HCT116 (cell line): ENCODE data around the gene KRTAP4-1. TPM values are rescaled to one million over a fixed set of nuclear protein-coding genes. Genes with fewer than 3 reads are reported as not detected.

Source experiments
- ATAC-seq: fragments of 200-7000 bp; cut with Tn5 transposase; 2 replicates; pipeline ENCODE4 v1.9.1; 2020; ENCODE audit warnings: mild to moderate bottlenecking, moderate library complexity
- BruUV-seq: library from RNA; stranded (reverse); fragments of 400-500 nt; replicated peaks from 2 replicates; lab custom pipeline; 2021; lab: Mats Ljungman, UMichigan
- CTCF ChIA-PET: fragments of 300-600 bp; sonication (Branson Sonifier 250); formaldehyde crosslinking; loops from one replicate; lab custom pipeline; 2021; ENCODE audit warnings: antibody characterized with exemption; lab: Charles Lee
- POLR2A ChIA-PET: fragments of 300-600, 350-600 bp; sonication (Branson Sonifier 250); formaldehyde crosslinking; loops from one replicate; lab custom pipeline; 2021; ENCODE audit warnings: antibody characterized with exemption; lab: Charles Lee
- RAD21 ChIA-PET, 2 experiments: fragments of 300-600 bp; sonication (Branson Sonifier 250); formaldehyde crosslinking; loops; one replicate each; lab custom pipeline; 2023; ENCODE audit warnings: low total read pairs in 2 of 2; ENCODE audit not compliant: uncharacterized antibody in 2 of 2, unreplicated experiment in 2 of 2, low non-redundant PET in 1 of 2; lab: Charles Lee
- DNase-seq: peaks from one replicate; pipeline ENCODE4 v3.0.0-alpha.2; 2010; ENCODE audit warnings: low read depth, low spot score
- H2AFZ ChIP-seq: fragments of 200-600 bp; shearing (Covaris generic), sonication (generic); 2 replicates; pipeline ENCODE4 v1.6.1; 2017; ENCODE audit warnings: low read depth, mixed run types, mixed read lengths, antibody characterized with exemption, low read length; ENCODE audit not compliant: poor library complexity, severe bottlenecking
- H3K27ac ChIP-seq: 2 replicates; pipeline ENCODE4 v1.5.1; 2012; ENCODE audit warnings: low read depth, low read length
- H3K27me3 ChIP-seq: fragments of 200-600 bp; sonication (generic); 2 replicates; pipeline ENCODE4 v1.6.1; 2016; ENCODE audit warnings: mixed run types, low read length, mixed read lengths; ENCODE audit not compliant: insufficient read depth
- H3K36me3 ChIP-seq, 2 experiments: fragments of 200-500 bp in 1 of 2; fragments of 200-600 bp in 1 of 2; sonication (Bioruptor generic) in 1 of 2; sonication (generic) in 1 of 2; 2 replicates each; pipeline versions ENCODE4 v1.5.1 to v1.6.1; 2014 to 2016; ENCODE audit warnings: low read length in 2 of 2, inconsistent platforms in 1 of 2, mixed read lengths in 1 of 2, mixed run types in 1 of 2; ENCODE audit not compliant: insufficient read depth in 2 of 2, control insufficient read depth in 1 of 2
- H3K4me1 ChIP-seq, 2 experiments: fragments of 200-600 bp in 1 of 2; sonication (generic) in 1 of 2; 2 replicates each; pipeline versions ENCODE4 v1.5.1 to v1.6.1; 2012 to 2017; ENCODE audit warnings: low read length in 2 of 2, inconsistent platforms in 1 of 2, mild to moderate bottlenecking in 1 of 2, mixed read lengths in 1 of 2, mixed run types in 1 of 2, moderate library complexity in 1 of 2; ENCODE audit not compliant: insufficient read depth in 2 of 2, control insufficient read depth in 1 of 2
- H3K4me2 ChIP-seq: fragments of 200-600 bp; sonication (generic); 2 replicates; pipeline ENCODE4 v1.6.1; 2017; ENCODE audit warnings: mixed run types, low read length, mixed read lengths
- H3K4me3 ChIP-seq, 2 experiments: fragments of 200-600 bp in 1 of 2; sonication (generic) in 1 of 2; replicated peaks in 1 of 2; 2 replicates each; pipeline ENCODE4 v1.5.1; 2011 to 2016; ENCODE audit warnings: low read length in 2 of 2, control low read depth in 1 of 2, low read depth in 1 of 2, mild to moderate bottlenecking in 1 of 2, mixed read lengths in 1 of 2, mixed run types in 1 of 2
- H3K79me2 ChIP-seq: fragments of 200-600 bp; sonication (generic); 2 replicates; pipeline ENCODE4 v1.6.1; 2017; ENCODE audit warnings: mild to moderate bottlenecking, mixed run types, low read length, moderate library complexity, mixed read lengths; ENCODE audit not compliant: insufficient read depth
- H3K9ac ChIP-seq: fragments of 200-600 bp; sonication (generic); 2 replicates; pipeline ENCODE4 v1.6.1; 2016; ENCODE audit warnings: low read length, mixed read lengths
- H3K9me2 ChIP-seq: fragments of 200-600 bp; sonication (generic), shearing (Covaris generic); 2 replicates; pipeline ENCODE4 v1.6.1; 2017; ENCODE audit warnings: mixed run types, mild to moderate bottlenecking, moderate library complexity; ENCODE audit not compliant: insufficient read depth
- H3K9me3 ChIP-seq, 2 experiments: fragments of 200-500 bp in 1 of 2; fragments of 200-600 bp in 1 of 2; sonication (Bioruptor generic) in 1 of 2; sonication (generic) in 1 of 2; 2 replicates each; pipeline ENCODE4 v1.6.1; 2014 to 2017; ENCODE audit warnings: low read length in 2 of 2, mixed read lengths in 2 of 2, inconsistent platforms in 1 of 2, low read depth in 1 of 2, mild to moderate bottlenecking in 1 of 2, mixed run types in 1 of 2, moderate library complexity in 1 of 2; ENCODE audit not compliant: control insufficient read depth in 1 of 2, insufficient read depth in 1 of 2
- H4K20me1 ChIP-seq: fragments of 200-600 bp; sonication (generic), shearing (Covaris generic); 2 replicates; pipeline ENCODE4 v1.6.1; 2017; ENCODE audit warnings: mixed run types, mild to moderate bottlenecking, moderate library complexity; ENCODE audit not compliant: insufficient read depth
- CBX3 ChIP-seq: IDR thresholded peaks from 2 replicates; pipeline ENCODE4 v1.6.1; 2012; ENCODE audit warnings: low read depth
- EGR1 ChIP-seq: IDR thresholded peaks from 2 replicates; pipeline ENCODE4 v1.6.1; 2012; ENCODE audit warnings: low read depth
- EZH2 ChIP-seq: fragments of 200-600 bp; sonication (generic); IDR thresholded peaks from 2 replicates; pipeline ENCODE4 v1.6.1; 2017; ENCODE audit warnings: antibody characterized with exemption, mixed run types
- FOSL1 ChIP-seq: IDR thresholded peaks from 2 replicates; pipeline ENCODE4 v1.6.1; 2012; ENCODE audit warnings: low read depth
- JUND ChIP-seq: IDR thresholded peaks from 2 replicates; pipeline ENCODE4 v1.6.1; 2012
- SIN3A ChIP-seq: IDR thresholded peaks from 2 replicates; pipeline ENCODE4 v1.6.1; 2012; ENCODE audit warnings: low read depth
- SP1 ChIP-seq: IDR thresholded peaks from 2 replicates; pipeline ENCODE4 v1.6.1; 2012; ENCODE audit warnings: low read depth
- intact Hi-C: fragments of 100-400 bp; cut with micrococcal nuclease; formaldehyde crosslinking; loops from 2 replicates; pipeline ENCODE4 v1.10.0; 2022
- total RNA-seq: library from RNA; stranded (reverse); gene quantifications from one replicate; pipeline ENCODE4 v1.2.1, GENCODE V29; 2021; ENCODE audit not compliant: unreplicated experiment
- TF ChIP-seq, protein P1 (sequence below): IDR thresholded peaks from 2 replicates; pipeline ENCODE4 v1.6.1; 2012
- TF ChIP-seq, protein P2 (sequence below): IDR thresholded peaks from 2 replicates; pipeline ENCODE4 v1.6.1; 2011; ENCODE audit warnings: mild to moderate bottlenecking, low read length, moderate library complexity; ENCODE audit not compliant: insufficient replicate concordance; ENCODE audit errors: extremely low read depth
- TF ChIP-seq, protein P3 (sequence below): IDR thresholded peaks from 2 replicates; pipeline ENCODE4 v1.6.1; 2012; ENCODE audit warnings: low read depth

The KRTAP4-1 gene
- total RNA-seq, 1 experiment from 2014 or later = not detected

DNA sequence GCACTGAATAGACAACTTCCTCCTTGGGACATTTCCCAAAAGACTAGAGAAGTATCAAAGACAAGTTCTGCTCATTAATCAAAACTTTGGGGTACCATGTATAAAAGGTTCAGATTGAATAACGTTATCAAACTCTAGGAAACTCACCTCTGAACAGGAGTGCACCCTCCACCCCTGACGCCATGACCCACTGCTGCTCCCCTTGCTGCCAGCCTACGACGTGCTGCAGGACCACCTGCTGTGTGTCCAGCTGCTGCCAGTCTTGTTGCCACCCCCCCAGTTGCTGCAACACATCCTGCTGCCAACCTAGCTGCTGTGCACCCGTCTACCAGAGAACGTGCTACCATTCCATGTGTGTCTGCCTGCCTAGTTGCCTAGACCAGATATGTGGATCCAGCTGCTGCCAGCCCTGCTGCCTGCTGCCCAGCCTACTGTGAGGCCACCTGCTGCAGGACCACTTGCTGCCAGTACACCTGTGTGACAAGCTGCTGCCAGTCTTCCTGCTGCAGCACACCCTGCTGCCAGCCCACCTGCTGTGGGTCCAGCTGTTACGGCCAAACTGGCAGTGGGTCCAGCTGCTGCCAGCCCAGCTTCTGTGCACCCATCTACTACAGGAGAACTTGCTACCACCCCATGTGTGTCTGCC, 27.9 kb upstream of the KRTAP4-1 start (continued):
- TF ChIP-seq EGR1 = no peak
- no peak for TF ChIP-seq CBX3
- TF ChIP-seq SIN3A = no peak
- TF ChIP-seq, protein P1, sequence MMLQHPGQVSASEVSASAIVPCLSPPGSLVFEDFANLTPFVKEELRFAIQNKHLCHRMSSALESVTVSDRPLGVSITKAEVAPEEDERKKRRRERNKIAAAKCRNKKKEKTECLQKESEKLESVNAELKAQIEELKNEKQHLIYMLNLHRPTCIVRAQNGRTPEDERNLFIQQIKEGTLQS = no peak
- TF ChIP-seq, protein P2, sequence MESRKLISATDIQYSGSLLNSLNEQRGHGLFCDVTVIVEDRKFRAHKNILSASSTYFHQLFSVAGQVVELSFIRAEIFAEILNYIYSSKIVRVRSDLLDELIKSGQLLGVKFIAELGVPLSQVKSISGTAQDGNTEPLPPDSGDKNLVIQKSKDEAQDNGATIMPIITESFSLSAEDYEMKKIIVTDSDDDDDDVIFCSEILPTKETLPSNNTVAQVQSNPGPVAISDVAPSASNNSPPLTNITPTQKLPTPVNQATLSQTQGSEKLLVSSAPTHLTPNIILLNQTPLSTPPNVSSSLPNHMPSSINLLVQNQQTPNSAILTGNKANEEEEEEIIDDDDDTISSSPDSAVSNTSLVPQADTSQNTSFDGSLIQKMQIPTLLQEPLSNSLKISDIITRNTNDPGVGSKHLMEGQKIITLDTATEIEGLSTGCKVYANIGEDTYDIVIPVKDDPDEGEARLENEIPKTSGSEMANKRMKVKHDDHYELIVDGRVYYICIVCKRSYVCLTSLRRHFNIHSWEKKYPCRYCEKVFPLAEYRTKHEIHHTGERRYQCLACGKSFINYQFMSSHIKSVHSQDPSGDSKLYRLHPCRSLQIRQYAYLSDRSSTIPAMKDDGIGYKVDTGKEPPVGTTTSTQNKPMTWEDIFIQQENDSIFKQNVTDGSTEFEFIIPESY = no peak

DNA sequence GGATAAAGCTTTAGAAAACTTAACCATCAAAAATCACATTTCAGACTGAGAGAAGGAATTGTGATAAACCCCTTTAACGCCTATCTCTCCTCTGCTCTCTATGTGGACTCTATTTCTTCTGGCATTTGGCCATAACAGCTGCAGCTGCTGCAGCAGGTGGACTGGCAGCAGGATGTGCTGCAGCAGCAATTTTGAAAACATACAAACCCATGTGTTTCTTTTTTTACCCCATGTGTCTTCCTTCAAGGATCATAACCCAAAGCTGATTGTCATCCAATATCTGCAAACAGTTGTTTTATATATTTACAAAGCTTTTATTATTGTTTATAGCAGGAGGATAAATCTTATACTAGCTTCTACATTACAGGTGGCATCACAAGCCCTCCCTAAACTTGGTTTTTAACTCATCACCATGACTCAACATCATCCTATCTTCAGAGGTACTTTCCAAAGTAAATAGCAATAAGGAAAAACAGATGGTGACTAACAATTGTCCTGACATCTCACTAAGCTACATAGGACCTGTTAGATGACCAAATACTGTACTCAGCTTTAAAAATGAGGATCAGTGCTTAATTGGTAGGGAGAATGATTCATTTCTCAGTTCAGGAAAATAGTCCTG, 27.2 kb upstream of the KRTAP4-1 start:
- POLR2A ChIA-PET = no interaction called here
- Histone ChIP-seq H3K4me2 (peak overlapping the region; percentile 44), H3K36me3 (no peaks in the 10 kb centered on the region), H3K4me3 (no peak overlapping the region), H3K27ac (no peak overlapping the region), H2AFZ (peak overlapping the region; percentile 75)
- ATAC-seq = peak; percentile 40; the same call in 1 of the 2 replicates
- TF ChIP-seq FOSL1 = peak; percentile 73; the same call in 1 of the 2 replicates
- TF ChIP-seq EZH2 = no peak
- TF ChIP-seq JUND = peak; percentile 67
- TF ChIP-seq SP1 = peak; percentile 36
- TF ChIP-seq, protein P1 = no peak
- TF ChIP-seq, protein P3, sequence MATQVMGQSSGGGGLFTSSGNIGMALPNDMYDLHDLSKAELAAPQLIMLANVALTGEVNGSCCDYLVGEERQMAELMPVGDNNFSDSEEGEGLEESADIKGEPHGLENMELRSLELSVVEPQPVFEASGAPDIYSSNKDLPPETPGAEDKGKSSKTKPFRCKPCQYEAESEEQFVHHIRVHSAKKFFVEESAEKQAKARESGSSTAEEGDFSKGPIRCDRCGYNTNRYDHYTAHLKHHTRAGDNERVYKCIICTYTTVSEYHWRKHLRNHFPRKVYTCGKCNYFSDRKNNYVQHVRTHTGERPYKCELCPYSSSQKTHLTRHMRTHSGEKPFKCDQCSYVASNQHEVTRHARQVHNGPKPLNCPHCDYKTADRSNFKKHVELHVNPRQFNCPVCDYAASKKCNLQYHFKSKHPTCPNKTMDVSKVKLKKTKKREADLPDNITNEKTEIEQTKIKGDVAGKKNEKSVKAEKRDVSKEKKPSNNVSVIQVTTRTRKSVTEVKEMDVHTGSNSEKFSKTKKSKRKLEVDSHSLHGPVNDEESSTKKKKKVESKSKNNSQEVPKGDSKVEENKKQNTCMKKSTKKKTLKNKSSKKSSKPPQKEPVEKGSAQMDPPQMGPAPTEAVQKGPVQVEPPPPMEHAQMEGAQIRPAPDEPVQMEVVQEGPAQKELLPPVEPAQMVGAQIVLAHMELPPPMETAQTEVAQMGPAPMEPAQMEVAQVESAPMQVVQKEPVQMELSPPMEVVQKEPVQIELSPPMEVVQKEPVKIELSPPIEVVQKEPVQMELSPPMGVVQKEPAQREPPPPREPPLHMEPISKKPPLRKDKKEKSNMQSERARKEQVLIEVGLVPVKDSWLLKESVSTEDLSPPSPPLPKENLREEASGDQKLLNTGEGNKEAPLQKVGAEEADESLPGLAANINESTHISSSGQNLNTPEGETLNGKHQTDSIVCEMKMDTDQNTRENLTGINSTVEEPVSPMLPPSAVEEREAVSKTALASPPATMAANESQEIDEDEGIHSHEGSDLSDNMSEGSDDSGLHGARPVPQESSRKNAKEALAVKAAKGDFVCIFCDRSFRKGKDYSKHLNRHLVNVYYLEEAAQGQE = no peak
- TF ChIP-seq, all 23 proteins: peak for 3
- Histone ChIP-seq H3K9me2 (no peaks in the 10 kb centered on the region), H4K20me1 (no peaks in the 10 kb centered on the region), H3K79me2 (no peaks in the 10 kb centered on the region), H3K9ac (no peak overlapping the region), H3K27me3 (no peaks in the 10 kb centered on the region), H3K9me3 (no peaks in the 10 kb centered on the region; a peak in 1 of 4 replicates), H3K4me1 (peaks cover 6 to 15% of the 10 kb centered on the region in 2 experiments)
- ChIA-PET RAD21 (no interaction called here), CTCF (no interaction called here)
- peak; percentile 24 for DNase-seq
- intact Hi-C loops = no loop called here
- no TSS peak for BruUV-seq
